ENCODE results near the gene FAM107A.

GRCh38 chr3:58623478-58623877 lies 46.3 kb upstream of the FAM107A start:
- TF ChIP-seq, protein P1, sequence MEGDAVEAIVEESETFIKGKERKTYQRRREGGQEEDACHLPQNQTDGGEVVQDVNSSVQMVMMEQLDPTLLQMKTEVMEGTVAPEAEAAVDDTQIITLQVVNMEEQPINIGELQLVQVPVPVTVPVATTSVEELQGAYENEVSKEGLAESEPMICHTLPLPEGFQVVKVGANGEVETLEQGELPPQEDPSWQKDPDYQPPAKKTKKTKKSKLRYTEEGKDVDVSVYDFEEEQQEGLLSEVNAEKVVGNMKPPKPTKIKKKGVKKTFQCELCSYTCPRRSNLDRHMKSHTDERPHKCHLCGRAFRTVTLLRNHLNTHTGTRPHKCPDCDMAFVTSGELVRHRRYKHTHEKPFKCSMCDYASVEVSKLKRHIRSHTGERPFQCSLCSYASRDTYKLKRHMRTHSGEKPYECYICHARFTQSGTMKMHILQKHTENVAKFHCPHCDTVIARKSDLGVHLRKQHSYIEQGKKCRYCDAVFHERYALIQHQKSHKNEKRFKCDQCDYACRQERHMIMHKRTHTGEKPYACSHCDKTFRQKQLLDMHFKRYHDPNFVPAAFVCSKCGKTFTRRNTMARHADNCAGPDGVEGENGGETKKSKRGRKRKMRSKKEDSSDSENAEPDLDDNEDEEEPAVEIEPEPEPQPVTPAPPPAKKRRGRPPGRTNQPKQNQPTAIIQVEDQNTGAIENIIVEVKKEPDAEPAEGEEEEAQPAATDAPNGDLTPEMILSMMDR (IDR thresholded peaks at IDR 0.05), result no peak
- TF ChIP-seq POLR2AphosphoS5 (IDR thresholded peaks at IDR 0.05) (no peak), POLR2A (IDR thresholded peaks at IDR 0.05) (no peak)

Data from stomach (tissue), 4 donors.